ENCODE results near the gene OR1M1. TPM values are rescaled to one million over a fixed set of nuclear protein-coding genes. Genes with fewer than 3 reads are reported as not detected.
"Not testable (repeated sequence)": the region's sequence is repeated elsewhere in the genome, so short reads cannot be mapped to it uniquely, and the experiment has no call there.

Gene OR1M1
- total RNA-seq, 1 experiment from 2014 or later = not detected

GRCh38 chr19:9044449-9044848, 42.4 kb upstream of the OR1M1 start:
- no peaks in the 10 kb centered on the region for H3K36me3 ChIP-seq (ENCODE audit: insufficient read depth, low read length, poor library complexity, severe bottlenecking)
- BruUV-seq (replicated peaks) = no TSS peak
- peaks cover 6% of the 10 kb centered on the region for H3K27me3 ChIP-seq (replicated peaks; ENCODE audit: insufficient read depth, low read depth, low read length, poor library complexity)
- CTCF ChIA-PET = no interaction called here
- intact Hi-C loops (cut with micrococcal nuclease; ENCODE audit: unreplicated experiment) = no loop called here
- no peak for DNase-seq (ENCODE audit: low spot score)
- no peak for TF ChIP-seq EZH2 (IDR thresholded peaks at IDR 0.05; ENCODE audit: borderline replicate concordance, low read depth, low read length, poor library complexity, severe bottlenecking)
- TF ChIP-seq CTCF (conservative IDR thresholded peaks at IDR 0.05; ENCODE audit: low read depth, low read length) = no peak
- H3K27ac ChIP-seq (ENCODE audit: low read depth, low read length, poor library complexity, severe bottlenecking) = no peak overlapping the region
- POLR2A ChIA-PET (ENCODE audit: low non-redundant PET) = no interaction called here
- no peak overlapping the region for H3K4me3 ChIP-seq (ENCODE audit: low read depth, low read length, poor library complexity, severe bottlenecking)
- no peaks in the 10 kb centered on the region for H3K9me3 ChIP-seq (ENCODE audit: low read depth, low read length, poor library complexity, severe bottlenecking)
- H3K4me1 ChIP-seq (ENCODE audit: insufficient read depth, low read length, poor library complexity, severe bottlenecking) = no peaks in the 10 kb centered on the region

- no peak for DNase-seq (ENCODE audit: low spot score)
- POLR2A ChIA-PET (ENCODE audit: low non-redundant PET) = no interaction called here
- BruUV-seq (replicated peaks) = no TSS peak
Measured at GRCh38 chr19:9046694-9047093, 40.2 kb upstream of the OR1M1 start.

GRCh38 chr19:9052894-9053293, 34.0 kb upstream of the OR1M1 start:
- ChIA-PET CTCF (no interaction called here), POLR2A (ENCODE audit: low non-redundant PET) (no interaction called here)
- no peak for DNase-seq (ENCODE audit: low spot score)
- no peaks in the 10 kb centered on the region for H3K27me3 ChIP-seq (replicated peaks; ENCODE audit: insufficient read depth, low read depth, low read length, poor library complexity)
- H3K4me3 ChIP-seq (ENCODE audit: low read depth, low read length, poor library complexity, severe bottlenecking) = no peak overlapping the region
- intact Hi-C loops (cut with micrococcal nuclease; ENCODE audit: unreplicated experiment) = no loop called here
- H3K36me3 ChIP-seq (ENCODE audit: insufficient read depth, low read length, poor library complexity, severe bottlenecking) = no peaks in the 10 kb centered on the region
- H3K9me3 ChIP-seq (ENCODE audit: low read depth, low read length, poor library complexity, severe bottlenecking) = no peaks in the 10 kb centered on the region
- no TSS peak for BruUV-seq (replicated peaks)
- H3K27ac ChIP-seq (ENCODE audit: low read depth, low read length, poor library complexity, severe bottlenecking) = no peak overlapping the region
- TF ChIP-seq CTCF (conservative IDR thresholded peaks at IDR 0.05; ENCODE audit: low read depth, low read length) (no peak), EZH2 (IDR thresholded peaks at IDR 0.05; ENCODE audit: borderline replicate concordance, low read depth, low read length, poor library complexity, severe bottlenecking) (no peak)
- H3K4me1 ChIP-seq (ENCODE audit: insufficient read depth, low read length, poor library complexity, severe bottlenecking) = no peaks in the 10 kb centered on the region

More at GRCh38 chr19:9046694-9047093, 40.2 kb upstream of the OR1M1 start:
- H3K27ac ChIP-seq (ENCODE audit: low read depth, low read length, poor library complexity, severe bottlenecking) = no peak overlapping the region
- no peaks in the 10 kb centered on the region for H3K36me3 ChIP-seq (ENCODE audit: insufficient read depth, low read length, poor library complexity, severe bottlenecking)
- no peak for TF ChIP-seq EZH2 (IDR thresholded peaks at IDR 0.05; ENCODE audit: borderline replicate concordance, low read depth, low read length, poor library complexity, severe bottlenecking)
- no peak for TF ChIP-seq CTCF (conservative IDR thresholded peaks at IDR 0.05; ENCODE audit: low read depth, low read length)
- H3K9me3 ChIP-seq (ENCODE audit: low read depth, low read length, poor library complexity, severe bottlenecking) = no peaks in the 10 kb centered on the region
- intact Hi-C loops (cut with micrococcal nuclease; ENCODE audit: unreplicated experiment) = no loop called here
- H3K4me1 ChIP-seq (ENCODE audit: insufficient read depth, low read length, poor library complexity, severe bottlenecking) = no peaks in the 10 kb centered on the region
- H3K27me3 ChIP-seq (replicated peaks; ENCODE audit: insufficient read depth, low read depth, low read length, poor library complexity) = peaks cover 4% of the 10 kb centered on the region
- no peak overlapping the region for H3K4me3 ChIP-seq (ENCODE audit: low read depth, low read length, poor library complexity, severe bottlenecking)
- CTCF ChIA-PET = interaction anchor here (0.6 kb wide), 1 partner anchor 953 kb away, joined by 6 read pairs; no protein-coding TSS in a partner anchor

- BruUV-seq (replicated peaks); POLR2A ChIA-PET (ENCODE audit: low non-redundant PET); H3K4me1 ChIP-seq (ENCODE audit: insufficient read depth, low read length, poor library complexity, severe bottlenecking); DNase-seq (ENCODE audit: low spot score); intact Hi-C loops (cut with micrococcal nuclease; ENCODE audit: unreplicated experiment); H3K27ac ChIP-seq (ENCODE audit: low read depth, low read length, poor library complexity, severe bottlenecking); CTCF ChIA-PET; H3K36me3 ChIP-seq (ENCODE audit: insufficient read depth, low read length, poor library complexity, severe bottlenecking); H3K4me3 ChIP-seq (ENCODE audit: low read depth, low read length, poor library complexity, severe bottlenecking); H3K9me3 ChIP-seq (ENCODE audit: low read depth, low read length, poor library complexity, severe bottlenecking); H3K27me3 ChIP-seq (replicated peaks; ENCODE audit: insufficient read depth, low read depth, low read length, poor library complexity): not testable (repeated sequence)
Measured at GRCh38 chr19:9053674-9054073, 33.2 kb upstream of the OR1M1 start.

All from A673 (cell line).